IMR-90 (cell line): Measurements from ENCODE around the gene CADM1. TPM values are rescaled to one million over a fixed set of nuclear protein-coding genes. Genes with fewer than 3 reads are reported as not detected.
A peak's percentile ranks its signal among the peaks of the same experiment; 100 is the strongest.

Experiments
- ATAC-seq: fragments of 200-7000 bp; cut with Tn5 transposase; 2 replicates; pipeline ENCODE4 v1.9.1; 2020; ENCODE audit warnings: low read depth, mild to moderate bottlenecking, moderate library complexity
- BruUV-seq: library from RNA; stranded (reverse); fragments of 400-500 nt; replicated peaks from 2 replicates; lab custom pipeline; 2021; lab: Mats Ljungman, UMichigan
- CTCF ChIA-PET: fragments of 300-600 bp; formaldehyde crosslinking; extraction: SDS; loops from one replicate; lab custom pipeline; 2021; ENCODE audit warnings: antibody characterized with exemption; lab: Yijun Ruan, JAX
- POLR2A ChIA-PET: fragments of 300-600 bp; sonication (Branson Sonifier 250); formaldehyde crosslinking; loops from one replicate; lab custom pipeline; 2022; ENCODE audit warnings: antibody characterized with exemption; ENCODE audit not compliant: unreplicated experiment; lab: Charles Lee
- DNase-seq: peaks from one replicate; pipeline ENCODE4 v3.0.0; 2013
- H2AFZ ChIP-seq: replicated peaks from 2 replicates; pipeline ENCODE3; 2013; ENCODE audit warnings: low read length, mild to moderate bottlenecking; ENCODE audit not compliant: poor library complexity
- H2AK5ac ChIP-seq: 2 replicates; pipeline ENCODE4 v1.6.1; 2013; ENCODE audit warnings: low read depth, low read length, inconsistent platforms
- H2AK9ac ChIP-seq: replicated peaks from 2 replicates; pipeline ENCODE3; 2013; ENCODE audit warnings: mild to moderate bottlenecking, low read depth, low read length, moderate library complexity; ENCODE audit not compliant: poor library complexity
- H2BK120ac ChIP-seq: 2 replicates; pipeline ENCODE4 v1.6.1; 2013; ENCODE audit warnings: low read depth, low read length, inconsistent platforms
- H2BK15ac ChIP-seq: 3 replicates; pipeline ENCODE4 v1.6.1; 2013; ENCODE audit warnings: low read depth, low read length, inconsistent platforms
- H2BK20ac ChIP-seq: 2 replicates; pipeline ENCODE4 v1.6.1; 2013; ENCODE audit warnings: low read depth, mild to moderate bottlenecking, inconsistent platforms, low read length, moderate library complexity
- H2BK5ac ChIP-seq: 2 replicates; pipeline ENCODE4 v1.6.1; 2013; ENCODE audit warnings: mild to moderate bottlenecking, low read depth, low read length, inconsistent platforms; ENCODE audit not compliant: poor library complexity, severe bottlenecking
- H3K14ac ChIP-seq: replicated peaks from 2 replicates; pipeline ENCODE4 v1.6.1; 2013; ENCODE audit warnings: low read depth, low read length, inconsistent platforms
- H3K18ac ChIP-seq: 2 replicates; pipeline ENCODE4 v1.6.1; 2013; ENCODE audit warnings: low read depth, low read length, control low read depth
- H3K23ac ChIP-seq: 2 replicates; pipeline ENCODE4 v1.6.1; 2013; ENCODE audit warnings: low read depth, low read length, inconsistent platforms
- H3K27ac ChIP-seq: 2 replicates; pipeline ENCODE4 v1.5.1; 2013; ENCODE audit warnings: mild to moderate bottlenecking, control low read depth, low read length; ENCODE audit not compliant: insufficient read depth
- H3K27me3 ChIP-seq: 2 replicates; pipeline ENCODE4 v1.6.1; 2013; ENCODE audit warnings: low read length; ENCODE audit not compliant: control insufficient read depth, insufficient read depth
- H3K36me3 ChIP-seq: 2 replicates; pipeline ENCODE4 v1.6.1; 2013; ENCODE audit warnings: low read length, mixed read lengths; ENCODE audit not compliant: control insufficient read depth, insufficient read depth
- H3K4ac ChIP-seq: 2 replicates; pipeline ENCODE4 v1.6.1; 2013; ENCODE audit warnings: low read depth, low read length, inconsistent platforms
- H3K4me1 ChIP-seq: 2 replicates; pipeline ENCODE4 v1.6.1; 2013; ENCODE audit warnings: low read length, mixed read lengths; ENCODE audit not compliant: control insufficient read depth, insufficient read depth
- H3K4me2 ChIP-seq: 2 replicates; pipeline ENCODE4 v1.6.1; 2013; ENCODE audit warnings: low read depth, mild to moderate bottlenecking, control low read depth, low read length, moderate library complexity
- H3K4me3 ChIP-seq: 2 replicates; pipeline ENCODE4 v1.5.1; 2013; ENCODE audit warnings: low read depth, mild to moderate bottlenecking, control low read depth, low read length, moderate library complexity; ENCODE audit not compliant: insufficient read depth
- H3K56ac ChIP-seq: 2 replicates; pipeline ENCODE4 v1.6.1; 2013; ENCODE audit warnings: low read length, inconsistent platforms; ENCODE audit not compliant: insufficient read depth; ENCODE audit errors: extremely low read depth
- H3K79me1 ChIP-seq, 2 experiments: 2 replicates each; pipeline ENCODE4 v1.6.1; 2013; ENCODE audit warnings: low read length in 2 of 2, inconsistent platforms in 1 of 2, low read depth in 1 of 2
- H3K9ac ChIP-seq: 2 replicates; pipeline ENCODE4 v1.6.1; 2013; ENCODE audit warnings: low read depth, low read length, control low read depth
- H3K9me1 ChIP-seq: 2 replicates; pipeline ENCODE4 v1.6.1; 2013; ENCODE audit warnings: low read length, inconsistent platforms; ENCODE audit not compliant: insufficient read depth
- H3K9me3 ChIP-seq: 2 replicates; pipeline ENCODE4 v1.6.1; 2013; ENCODE audit warnings: low read length; ENCODE audit not compliant: control insufficient read depth, insufficient read depth
- H4K20me1 ChIP-seq: 2 replicates; pipeline ENCODE4 v1.6.1; 2013; ENCODE audit warnings: low read length, inconsistent platforms; ENCODE audit not compliant: insufficient read depth
- H4K5ac ChIP-seq: 2 replicates; pipeline ENCODE4 v1.6.1; 2013; ENCODE audit warnings: mild to moderate bottlenecking, low read depth, low read length, control low read depth
- H4K8ac ChIP-seq, 2 experiments: 2 replicates each; pipeline ENCODE4 v1.6.1; 2013; ENCODE audit warnings: low read depth in 2 of 2, low read length in 2 of 2, control low read depth in 1 of 2, inconsistent platforms in 1 of 2
- H4K91ac ChIP-seq: 2 replicates; pipeline ENCODE4 v1.6.1; 2013; ENCODE audit warnings: low read depth, low read length, inconsistent platforms; ENCODE audit not compliant: insufficient read depth
- CTCF ChIP-seq: conservative IDR thresholded peaks from 2 replicates; pipeline ENCODE4 v1.5.1; 2012; ENCODE audit warnings: mild to moderate bottlenecking, low read depth, low read length, improper control_type of control experiment
- ELK1 ChIP-seq: fragments of 150-350 bp; IDR thresholded peaks from 2 replicates; pipeline ENCODE4 v1.6.1; 2016; ENCODE audit warnings: low read depth, mild to moderate bottlenecking, low read length, moderate library complexity, borderline replicate concordance
- RAD21 ChIP-seq: IDR thresholded peaks from 2 replicates; pipeline ENCODE4 v1.6.1; 2012; ENCODE audit warnings: low read length, improper control_type of control experiment
- SMC3 ChIP-seq: fragments of 150-350 bp; IDR thresholded peaks from 2 replicates; pipeline ENCODE4 v1.6.1; 2016; ENCODE audit warnings: low read depth, mild to moderate bottlenecking, antibody characterized with exemption, low read length, moderate library complexity
- WGBS, 2 experiments: methylation state at CpG; one replicate each; pipeline versions ENCODE4 v1.1.5 to v1.1.7; 2013; ENCODE audit warnings: missing lambda C conversion rate in 2 of 2; ENCODE audit not compliant: insufficient read length in 1 of 2; ENCODE audit errors: extremely low coverage in 2 of 2; 5-methylcytosine and 5-hydroxymethylcytosine counted together
- dilution Hi-C: fragments of 300-500 bp; cut with HindIII; formaldehyde crosslinking; loops from one replicate; pipeline ENCODE4 v1.14.3; 2018; ENCODE audit warnings: low sequenced_read_pairs; ENCODE audit not compliant: unreplicated experiment
- in situ Hi-C: fragments of 300-500 bp; cut with MboI; formaldehyde crosslinking; loops from 3 replicates; pipeline ENCODE4 v1.14.3; 2019; ENCODE audit warnings: low sequenced_read_pairs, inconsistent platforms, mixed read lengths
- intact Hi-C: fragments of 100-400 bp; cut with micrococcal nuclease; formaldehyde crosslinking; loops from 2 replicates; pipeline ENCODE4 v1.10.0; 2022
- polyA plus RNA-seq, 3 experiments: library from polyadenylated mRNA; depleted of rRNA; stranded (reverse); fragments of >200 nt; gene quantifications; 2 replicates each; pipeline ENCODE4 v1.2.3, GENCODE V29; 2012; ENCODE audit warnings: low replicate concordance in 1 of 3
- total RNA-seq: library from RNA; depleted of rRNA; stranded (reverse); fragments of >200 nt; gene quantifications from 2 replicates; pipeline ENCODE4 v1.2.3, GENCODE V29; 2012

The CADM1 gene
- total and polyA plus RNA-seq, 2 of the 4 experiments (the other 2 are of a cell fraction) = 28.8 to 77.1 TPM

GRCh38 chr11:115379528-115379927 is 124.7 kb downstream of the CADM1 start:
- Histone ChIP-seq H3K14ac (no peak overlapping the region), H3K9me3 (no peaks in the 10 kb centered on the region), H4K8ac (no peak overlapping the region), H3K36me3 (no peaks in the 10 kb centered on the region), H3K18ac (no peak overlapping the region), H2BK20ac (no peak overlapping the region), H2BK5ac (no peak overlapping the region), H3K79me1 (no peaks in the 10 kb centered on the region; a peak in 3 of 4 replicates), H3K23ac (no peak overlapping the region), H2BK120ac (no peak overlapping the region), H3K4me1 (peaks cover 8% of the 10 kb centered on the region), H4K91ac (no peak overlapping the region), H2AFZ (no peak overlapping the region), H3K4me3 (no peak overlapping the region), H3K4me2 (no peak overlapping the region), H3K56ac (no peak overlapping the region), H2BK15ac (no peak overlapping the region), H2AK5ac (no peak overlapping the region), H3K27me3 (no peaks in the 10 kb centered on the region), H3K4ac (no peak overlapping the region), H3K9me1 (no peaks in the 10 kb centered on the region), H4K20me1 (no peaks in the 10 kb centered on the region), H4K5ac (no peak overlapping the region), H2AK9ac (no peak overlapping the region), H3K9ac (no peak overlapping the region), H3K27ac (no peak overlapping the region)
- CTCF ChIA-PET = interaction anchor here (0.6 kb wide), 1 partner anchor 80 kb away, joined by 3 read pairs; no protein-coding TSS in a partner anchor
- no CpG with 5 or more reads among the region's 1 CpG for WGBS, 2 experiments
- ATAC-seq = peak; percentile 18; the same call in 1 of the 2 replicates
- TF ChIP-seq RAD21 (peak; percentile 17; the same call in 1 of the 2 replicates), SMC3 (no peak), CTCF (0 out of 2 replicates have a peak, but pooled peaks have one; percentile 3), ELK1 (no peak)
- BruUV-seq = no TSS peak
- in situ Hi-C loops = no loop called here
- intact Hi-C loops = no loop called here
- POLR2A ChIA-PET = interaction anchor here (0.6 kb wide), 1 partner anchor 429 kb away, joined by 5 read pairs; no protein-coding TSS in a partner anchor
- peak; percentile 25 for DNase-seq
- dilution Hi-C loops = no loop called here
